HG03342 (cell line): ENCODE data around the gene RBFOX2.
"Not testable (repeated sequence)": the region's sequence is repeated elsewhere in the genome, so short reads cannot be mapped to it uniquely, and the experiment has no call there.

Experiments used
- ATAC-seq: cut with Tn5 transposase; IDR thresholded peaks from one replicate; pipeline ENCODE4 v1.9.1; 2021; ENCODE audit warnings: mild to moderate bottlenecking, moderate library complexity; ENCODE audit not compliant: unreplicated experiment

RBFOX2 gene

DNA sequence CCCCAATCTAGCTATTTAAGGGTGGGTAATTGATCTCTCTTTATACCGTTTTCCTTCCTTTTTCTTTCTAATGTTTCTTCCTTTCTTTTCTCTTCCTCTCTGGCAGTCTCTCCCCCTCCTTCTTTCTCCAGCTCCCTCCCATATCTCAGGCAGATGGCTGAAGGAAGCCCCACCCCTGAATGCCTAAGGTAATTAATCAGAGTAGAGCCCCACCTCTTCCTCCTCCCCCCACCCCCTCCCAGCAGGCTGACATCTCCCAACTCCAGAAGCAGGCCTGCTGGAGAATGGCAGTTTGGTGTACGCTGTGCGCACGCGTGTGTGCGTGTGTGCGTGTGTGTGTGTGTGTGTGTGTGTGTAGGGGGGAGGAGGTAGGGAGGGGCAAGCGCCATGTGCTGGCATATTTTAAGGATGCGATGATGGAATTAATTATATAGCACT is 188.3 kb downstream of the RBFOX2 start:
- no peak for ATAC-seq

DNA sequence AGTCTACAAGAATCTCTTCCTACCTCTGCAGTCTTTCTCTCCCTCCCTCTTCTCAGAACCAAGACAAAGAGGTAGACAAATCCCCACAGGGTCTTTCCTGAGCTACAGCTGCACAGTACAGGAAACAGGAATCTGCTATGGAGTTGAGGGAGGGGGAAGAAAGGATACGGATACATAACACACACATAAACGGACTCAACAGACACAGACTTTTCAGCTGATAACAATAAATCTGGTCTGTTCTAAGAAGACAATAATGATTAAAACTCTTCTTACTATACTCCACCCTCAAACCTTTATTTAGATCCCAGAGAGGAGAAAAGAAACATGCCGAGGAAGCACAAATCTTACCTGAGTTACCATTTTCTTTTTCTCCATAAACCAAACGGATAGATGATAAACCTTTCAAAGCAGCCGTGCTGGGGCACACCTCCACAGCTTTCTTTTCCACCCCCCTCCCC is 188.8 kb downstream of the RBFOX2 start:
- ATAC-seq = no peak

DNA sequence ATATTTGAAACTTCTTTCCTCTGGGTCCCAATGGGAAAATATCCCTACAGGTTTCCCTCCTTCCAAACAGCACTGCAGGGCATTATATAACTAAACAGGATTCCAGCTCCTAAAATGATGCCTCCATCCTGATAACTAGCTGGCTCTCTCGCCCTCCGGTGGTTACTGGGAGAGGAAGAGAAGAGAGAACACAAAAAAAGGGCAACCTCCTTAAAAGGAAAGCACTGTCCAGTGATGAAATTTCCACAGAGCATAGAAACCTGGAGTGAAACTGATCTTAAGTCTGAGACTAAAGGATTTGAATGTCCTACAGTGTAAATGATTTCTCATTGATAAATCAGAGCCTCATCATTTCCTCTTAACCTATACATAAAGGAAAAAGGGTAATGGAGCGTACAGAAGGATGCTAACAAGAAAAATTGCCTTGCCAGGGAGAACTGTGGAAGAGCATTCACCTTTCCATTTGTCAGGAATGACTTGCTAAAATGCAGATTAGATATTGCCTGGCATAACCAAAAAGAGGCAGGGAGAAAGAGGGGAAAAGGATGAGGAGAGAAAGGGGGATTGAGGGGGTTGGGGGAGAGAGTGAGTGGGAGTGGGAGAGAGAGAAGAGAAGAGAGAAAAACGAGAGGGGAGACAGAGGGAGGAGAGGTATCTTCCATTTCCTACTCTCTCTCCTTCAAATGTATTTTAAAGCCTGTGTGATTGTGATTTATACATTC is 189.6 kb downstream of the RBFOX2 start:
- ATAC-seq = no peak

DNA sequence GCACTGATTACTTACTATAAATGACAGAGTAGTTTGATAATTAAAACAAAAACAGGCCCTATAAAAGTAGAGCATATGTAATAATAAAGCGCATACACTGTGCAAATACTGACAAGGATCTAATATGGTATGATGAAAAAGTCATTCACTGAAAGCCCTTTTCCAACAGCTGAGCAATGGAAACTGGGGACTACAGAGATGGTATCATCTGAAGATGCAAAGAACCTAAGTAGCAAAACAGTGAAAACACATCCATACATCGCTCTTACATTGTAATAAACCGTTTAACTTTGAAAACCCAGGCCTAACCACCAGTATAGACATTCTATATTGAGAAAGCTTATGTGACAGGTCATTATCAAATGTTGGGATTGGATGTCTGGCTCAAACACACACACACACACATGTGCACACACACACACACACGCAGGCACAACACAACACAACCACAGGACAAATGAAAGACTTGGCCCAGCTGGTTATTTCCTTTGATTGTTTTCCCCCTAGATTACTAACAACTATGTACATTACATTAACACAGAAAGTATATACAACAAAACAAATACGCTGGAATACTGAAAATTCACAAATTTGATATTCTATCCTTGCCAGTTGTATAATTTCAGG is 191.4 kb downstream of the RBFOX2 start:
- ATAC-seq = no peak

DNA sequence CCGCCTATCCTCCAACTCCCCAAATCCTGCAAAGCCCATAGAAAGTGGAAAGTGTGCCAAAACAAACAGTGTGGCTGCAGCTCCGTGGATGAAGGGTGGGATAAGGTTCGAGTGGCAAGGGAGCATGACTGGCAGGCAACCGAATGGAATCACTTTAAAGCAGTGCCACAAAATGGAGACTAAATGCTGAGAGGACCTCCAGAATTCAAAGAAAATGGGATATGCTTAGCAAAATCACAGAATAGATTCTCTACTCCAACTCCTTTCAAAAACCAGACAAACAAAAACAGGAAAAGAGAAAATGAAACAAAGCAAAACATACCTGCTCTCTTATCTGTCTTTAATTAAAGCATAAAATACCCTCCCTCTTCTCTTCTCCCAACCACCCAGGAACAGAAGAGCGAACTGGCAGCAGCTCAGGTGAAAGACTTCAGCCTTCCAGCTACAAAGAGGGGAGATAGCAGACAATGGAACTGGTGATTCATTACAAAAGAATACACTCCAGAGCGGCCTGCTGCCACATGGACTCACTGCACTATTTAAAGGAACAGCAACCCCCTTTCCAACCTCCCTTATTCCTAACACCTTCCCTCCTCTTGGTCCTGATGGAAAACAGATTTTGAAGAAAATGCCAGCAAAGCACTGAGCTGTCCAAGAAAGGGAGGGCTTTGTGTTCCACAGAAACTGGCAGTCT is 192.5 kb downstream of the RBFOX2 start:
- no peak for ATAC-seq

DNA sequence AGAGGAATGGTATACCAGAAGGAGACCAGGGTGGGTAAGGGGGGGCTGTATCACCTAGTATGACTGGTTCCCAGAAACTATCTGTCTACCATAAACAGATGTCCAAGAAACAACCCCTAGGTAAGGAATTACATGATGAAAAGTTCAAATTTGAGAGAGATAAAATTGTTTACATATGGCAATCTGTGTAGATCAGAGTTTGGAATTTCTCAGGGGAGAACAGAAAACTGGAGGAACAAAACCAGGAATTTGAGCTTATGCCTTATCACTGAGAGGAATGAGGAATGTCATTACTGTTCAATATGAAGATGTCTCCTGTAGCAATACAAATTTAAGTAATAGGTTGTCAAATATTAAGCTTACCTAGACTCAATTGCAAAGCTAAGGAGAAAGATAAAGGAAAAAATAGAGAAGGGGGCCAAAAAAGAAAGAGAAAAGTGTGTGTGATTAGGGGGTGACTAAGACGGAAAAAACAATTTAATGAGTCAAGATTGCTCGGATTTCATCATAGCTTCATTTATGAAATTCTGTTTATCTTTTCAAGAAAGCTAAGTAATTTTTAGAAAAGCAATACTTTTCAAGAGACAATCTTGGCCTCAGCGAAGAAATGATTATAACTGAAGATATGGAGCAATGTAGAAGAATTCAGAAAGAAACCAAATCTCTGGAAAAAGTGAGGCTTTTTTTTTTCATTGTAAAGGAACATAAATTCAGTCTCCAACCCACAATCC is 193.2 kb downstream of the RBFOX2 start:
- no peak for ATAC-seq

DNA sequence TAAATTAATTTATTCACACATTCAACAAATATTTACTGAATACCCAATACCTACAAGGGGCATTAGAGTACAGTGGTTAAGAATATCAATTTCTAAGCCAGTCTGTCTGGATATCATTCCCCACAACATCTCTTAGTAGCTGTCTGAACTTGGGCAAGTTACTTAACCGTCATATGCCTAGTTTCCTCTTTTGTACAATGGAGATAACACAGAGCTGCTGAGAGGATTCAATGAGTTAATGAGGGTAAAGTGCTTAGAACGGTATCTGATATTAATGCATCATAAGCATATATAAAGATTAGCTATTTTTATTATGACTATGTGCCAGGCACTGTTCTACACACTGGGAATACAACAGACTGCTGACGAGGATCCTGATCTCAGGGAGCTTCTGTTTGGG is 194.6 kb downstream of the RBFOX2 start:
- no peak for ATAC-seq

DNA sequence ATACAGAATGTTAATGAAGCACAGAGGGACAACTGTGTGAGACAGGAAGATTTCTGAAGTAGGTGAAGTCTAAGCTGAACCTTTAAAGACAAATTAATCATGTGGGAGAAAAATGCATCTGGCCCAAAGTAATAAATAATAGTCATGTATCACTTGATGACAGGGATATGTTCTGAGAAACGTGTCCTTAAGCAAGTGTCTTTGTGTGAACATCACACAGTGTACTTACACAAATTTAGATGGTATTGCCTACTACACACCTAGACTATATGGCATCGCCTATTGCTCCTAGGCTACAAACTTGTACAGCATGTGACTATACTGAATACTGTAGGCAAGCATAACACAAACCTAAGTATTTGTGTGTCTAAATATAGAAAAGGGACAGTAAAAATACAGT is 198.3 kb downstream of the RBFOX2 start:
- no peak for ATAC-seq

DNA sequence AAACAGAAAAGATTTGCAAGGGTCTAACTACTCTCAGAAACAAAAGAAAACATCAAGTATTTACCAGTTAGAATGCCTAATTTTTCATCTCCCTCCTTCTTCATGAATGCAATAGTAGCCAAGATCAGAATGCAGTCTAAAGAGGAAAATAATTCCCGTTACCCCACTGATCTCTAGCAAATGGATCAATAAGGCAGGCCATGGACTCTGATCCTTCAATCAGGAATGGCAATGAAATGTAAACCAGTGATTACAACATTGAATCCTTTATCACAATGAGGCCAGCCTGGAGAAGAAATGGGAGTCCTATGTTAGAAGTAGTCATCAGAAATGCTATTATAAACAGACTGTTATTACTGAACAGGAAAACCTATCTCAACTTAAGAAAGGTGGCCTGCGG is 204.4 kb downstream of the RBFOX2 start:
- ATAC-seq = no peak

DNA sequence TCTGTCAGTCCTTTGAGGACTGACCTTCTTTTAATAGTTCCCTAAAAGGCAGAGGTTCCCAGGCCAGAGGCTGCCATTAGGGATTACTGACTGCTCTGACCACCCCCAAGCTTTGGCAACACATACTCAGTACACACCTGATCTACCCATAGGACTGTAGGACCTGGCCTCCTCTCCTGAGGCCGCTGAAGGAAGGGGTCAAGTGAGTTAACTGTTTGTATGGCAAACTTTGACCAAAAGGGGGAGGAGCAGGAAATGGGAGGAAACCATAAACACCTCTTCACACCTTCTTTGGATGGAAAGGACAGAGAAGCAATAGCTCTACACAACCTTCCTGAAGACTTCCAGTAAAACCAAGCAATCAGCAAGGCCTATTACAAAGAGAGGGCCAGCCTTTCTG is 207.0 kb downstream of the RBFOX2 start:
- ATAC-seq = no peak

DNA sequence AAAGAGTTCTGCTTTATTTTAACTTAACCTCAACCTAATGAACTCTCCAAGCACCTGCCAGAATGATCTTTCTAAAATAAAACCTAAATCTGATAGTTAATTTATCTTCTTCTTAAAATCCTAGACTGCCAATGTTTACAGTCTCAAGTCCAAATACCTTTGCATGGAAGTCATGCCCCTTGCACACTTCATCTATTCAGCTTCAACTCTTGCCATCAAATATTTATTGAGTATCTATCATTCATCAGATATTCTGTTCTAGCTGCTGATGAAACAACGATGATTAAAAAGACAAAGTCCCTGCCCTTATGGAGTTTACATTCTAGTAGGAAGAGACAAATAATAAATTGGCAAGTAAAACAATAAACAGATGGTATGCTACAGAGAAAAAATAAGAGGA is 209.2 kb downstream of the RBFOX2 start:
- no peak for ATAC-seq

DNA sequence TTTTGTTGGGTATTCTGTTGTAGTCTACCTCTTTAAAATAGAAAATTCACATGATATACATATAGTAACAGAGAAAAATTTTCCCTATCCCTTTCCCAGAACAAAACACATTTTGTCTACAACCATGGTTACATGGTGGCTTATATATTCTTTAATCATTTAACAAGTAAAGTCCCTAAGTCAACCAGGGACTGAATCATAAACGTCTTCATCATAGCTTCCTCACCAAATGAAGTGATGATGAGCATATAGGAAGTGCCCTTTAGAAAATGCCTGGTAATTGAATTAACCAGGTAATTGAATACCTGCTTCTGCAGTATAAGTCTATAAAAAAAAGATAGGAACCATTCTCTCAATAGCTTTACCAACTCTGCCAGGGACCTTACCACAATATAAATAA is 209.7 kb downstream of the RBFOX2 start:
- no peak for ATAC-seq

DNA sequence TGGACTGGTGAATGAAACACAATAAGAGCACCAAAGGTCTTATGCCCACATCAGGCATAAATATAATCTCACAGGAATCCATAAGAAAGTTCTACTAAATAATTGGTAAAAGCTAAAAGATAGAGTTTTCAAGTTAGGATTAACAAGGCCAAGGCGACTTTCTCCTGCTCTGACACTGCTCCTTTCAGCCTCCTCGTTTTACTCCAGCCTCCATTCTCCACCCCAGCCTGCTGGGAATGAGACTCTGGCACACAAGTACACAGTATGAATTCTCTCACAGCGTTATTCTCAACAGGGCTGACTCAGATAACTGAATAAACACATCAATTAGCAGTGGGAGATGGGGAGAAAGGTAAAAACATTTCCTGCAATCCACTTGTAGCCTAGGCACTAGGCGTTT is 216.0 kb downstream of the RBFOX2 start:
- no peak for ATAC-seq

DNA sequence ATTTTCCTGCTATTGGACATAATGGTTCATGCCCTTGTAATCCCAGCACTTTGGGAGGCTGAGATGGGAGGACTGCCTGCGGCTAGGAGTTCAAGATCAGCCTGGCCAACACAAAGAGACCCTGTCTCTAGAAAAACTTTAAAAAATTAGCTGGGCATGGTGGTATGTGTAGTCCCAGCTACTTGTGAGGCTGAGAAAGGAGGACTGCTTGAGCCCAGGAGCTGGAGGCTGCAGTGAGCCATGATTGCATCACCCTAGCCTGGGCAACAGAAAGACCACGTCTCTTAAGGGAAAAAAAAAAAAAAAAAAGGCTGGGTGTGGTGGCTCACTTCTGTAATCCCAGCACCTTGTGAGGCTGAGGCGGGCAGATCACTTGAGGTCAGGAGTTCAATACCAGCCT is 217.0 kb downstream of the RBFOX2 start:
- no peak for ATAC-seq

DNA sequence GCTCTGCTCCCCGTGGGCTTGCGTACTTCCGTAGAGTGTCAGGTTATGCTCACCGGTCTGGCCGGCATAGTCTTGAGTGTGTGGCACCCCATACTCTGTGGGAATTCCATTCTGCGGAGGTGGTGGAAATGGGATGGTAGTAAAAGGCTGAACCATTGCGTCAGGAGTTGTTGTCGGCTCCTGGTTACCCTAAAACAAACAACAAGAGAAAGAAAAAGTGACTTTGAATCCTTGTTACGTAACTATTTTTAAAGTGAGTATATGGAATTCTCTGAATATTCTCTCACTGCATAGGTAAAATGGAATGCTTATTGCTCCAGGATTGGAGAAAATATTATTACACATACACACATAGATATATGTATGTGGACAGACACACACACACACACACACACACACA is 218.8 kb downstream of the RBFOX2 start:
- ATAC-seq = no peak

DNA sequence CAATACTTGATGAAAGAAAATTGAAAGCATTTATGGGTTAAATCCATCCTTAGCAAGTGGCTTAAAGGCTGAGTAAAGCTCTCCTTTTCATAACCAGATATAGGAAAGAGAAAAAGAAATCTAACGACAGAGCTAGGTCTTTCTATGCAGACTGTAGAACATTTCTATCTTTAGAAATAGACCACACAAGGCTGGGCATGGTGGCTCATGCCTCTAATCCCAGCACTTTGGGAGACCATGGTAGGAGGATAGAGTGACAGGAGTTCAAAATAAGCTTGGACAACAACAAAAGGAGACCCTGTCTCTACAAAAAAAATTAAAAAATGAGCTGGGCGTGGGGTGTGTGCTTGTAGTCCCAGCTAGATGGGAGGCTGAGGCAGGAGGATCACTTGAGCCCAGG is 220.2 kb downstream of the RBFOX2 start:
- no peak for ATAC-seq

DNA sequence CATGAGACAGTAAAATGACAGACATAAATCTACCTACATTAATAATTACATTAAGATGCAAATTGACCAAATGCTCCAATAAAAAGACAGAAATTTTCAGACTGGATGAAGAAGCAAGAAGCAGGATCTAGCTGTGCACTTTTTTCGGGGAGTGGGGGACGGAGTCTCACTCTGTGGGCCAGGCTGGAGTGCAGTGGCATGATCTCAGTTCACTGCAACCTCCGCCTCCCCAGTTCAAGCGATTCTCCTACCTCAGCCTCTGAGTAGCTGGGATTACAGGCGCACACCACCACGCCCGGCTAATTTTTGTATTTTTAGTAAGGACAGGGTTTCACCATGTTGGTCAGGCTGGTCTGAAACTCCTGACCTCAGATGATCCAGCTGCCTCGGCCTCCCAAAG is 222.0 kb downstream of the RBFOX2 start:
- not testable (repeated sequence) for ATAC-seq

DNA sequence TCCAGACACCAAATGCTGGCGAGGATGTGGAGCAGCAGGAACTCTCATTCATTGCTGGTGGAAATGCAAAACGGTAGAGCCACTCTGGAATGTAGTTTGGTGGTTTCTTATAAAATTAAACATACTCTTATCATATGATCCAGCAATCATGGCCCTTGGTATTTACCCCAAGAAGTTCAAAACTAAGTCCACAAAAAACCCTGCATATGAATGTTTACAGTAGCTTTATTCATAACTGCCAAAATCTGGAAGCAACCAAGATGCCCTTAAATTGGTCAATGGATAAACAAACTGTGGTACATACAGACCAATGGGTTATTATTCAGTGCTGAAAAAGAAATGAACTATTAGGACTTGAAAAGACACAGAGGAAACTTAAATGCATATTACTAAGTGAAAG is 223.2 kb downstream of the RBFOX2 start:
- no peak for ATAC-seq

DNA sequence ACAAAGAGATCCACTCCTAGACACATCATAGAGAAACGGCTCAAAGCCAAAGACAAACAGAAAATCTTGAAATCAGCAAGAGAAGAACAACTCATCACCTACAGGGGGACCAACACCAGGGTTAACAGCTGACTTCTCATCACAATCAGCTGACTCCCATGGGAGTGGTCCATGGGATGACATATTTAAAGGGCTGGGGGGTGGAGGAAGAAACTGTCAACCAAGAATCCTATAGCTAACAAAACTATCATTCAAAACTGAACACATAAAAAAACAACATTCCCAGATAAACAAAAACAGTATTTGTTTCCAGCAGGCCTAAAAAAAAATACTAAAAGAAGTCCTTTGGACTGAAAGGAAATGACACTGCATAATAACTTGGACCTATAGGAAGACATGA is 224.2 kb downstream of the RBFOX2 start:
- ATAC-seq = no peak

DNA sequence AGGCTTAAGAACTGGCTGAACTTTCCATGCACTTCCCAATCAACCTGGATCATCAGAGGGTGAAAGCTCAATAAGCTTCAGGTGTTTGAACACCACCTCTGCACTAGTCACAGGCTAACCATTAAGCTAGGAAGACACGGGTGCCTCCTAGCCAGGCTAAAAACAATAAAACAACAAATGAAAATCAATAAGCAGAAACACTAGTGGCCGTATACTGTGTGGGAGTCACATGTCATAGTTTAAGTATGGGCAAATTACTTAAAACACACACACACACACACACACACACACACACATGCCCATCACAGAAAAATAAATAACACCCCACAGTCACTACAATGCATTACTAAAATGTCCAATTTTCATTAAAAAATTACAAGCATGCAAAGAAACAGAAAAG is 225.7 kb downstream of the RBFOX2 start:
- no peak for ATAC-seq

DNA sequence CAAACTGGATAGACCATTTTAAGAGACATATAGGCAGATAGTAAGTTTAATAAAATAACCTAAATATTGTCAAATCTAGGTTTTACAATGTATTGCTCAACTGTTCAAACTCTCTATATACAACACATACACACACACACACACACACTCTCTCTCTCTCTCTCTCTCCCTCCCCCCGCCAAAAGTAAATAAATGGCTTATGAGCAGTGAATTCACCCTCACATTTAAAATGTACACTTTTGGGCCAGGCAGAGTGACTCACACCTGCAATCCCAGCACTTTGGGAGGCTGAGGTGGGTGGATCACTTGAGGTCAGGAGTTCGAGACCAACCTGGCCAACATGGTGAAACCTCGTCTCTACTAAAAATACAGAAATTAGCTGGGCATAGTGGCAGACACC is 227.3 kb downstream of the RBFOX2 start:
- not testable (repeated sequence) for ATAC-seq
